ENCODE results near the gene CNIH2.

DNA sequence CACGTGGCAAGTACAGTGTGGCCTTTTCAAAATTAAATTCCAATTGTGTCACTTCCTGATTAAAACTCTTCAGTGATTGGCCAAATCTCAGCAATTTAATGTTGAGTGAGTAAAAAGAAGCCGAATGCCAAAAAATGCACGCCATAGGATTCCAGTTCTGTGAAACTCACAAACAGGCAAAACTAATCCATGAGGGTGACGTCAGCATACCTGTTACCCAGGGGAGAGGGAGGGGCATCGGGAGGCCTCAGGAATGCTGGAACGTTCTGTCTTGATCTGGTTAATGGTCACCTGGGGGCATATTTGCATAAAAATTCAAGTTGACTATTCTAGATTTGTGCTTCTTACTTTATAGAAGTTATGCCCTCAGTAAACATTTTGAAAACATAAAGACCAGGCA, 49.5 kb upstream of the CNIH2 start:
- no peak for TF ChIP-seq GATA2 (IDR thresholded peaks at IDR 0.05; ENCODE audit: low read depth, low read length)
- no peak for TF ChIP-seq GATA3 (IDR thresholded peaks at IDR 0.05; ENCODE audit: low read depth, low read length)
